ENCODE data around the gene MAPKAP1. TPM values are rescaled to one million over a fixed set of nuclear protein-coding genes. Genes with fewer than 3 reads are reported as not detected.

Gene MAPKAP1
- total RNA-seq, 2 experiments from 2014 or later: 66.2 to 78.8 TPM

DNA sequence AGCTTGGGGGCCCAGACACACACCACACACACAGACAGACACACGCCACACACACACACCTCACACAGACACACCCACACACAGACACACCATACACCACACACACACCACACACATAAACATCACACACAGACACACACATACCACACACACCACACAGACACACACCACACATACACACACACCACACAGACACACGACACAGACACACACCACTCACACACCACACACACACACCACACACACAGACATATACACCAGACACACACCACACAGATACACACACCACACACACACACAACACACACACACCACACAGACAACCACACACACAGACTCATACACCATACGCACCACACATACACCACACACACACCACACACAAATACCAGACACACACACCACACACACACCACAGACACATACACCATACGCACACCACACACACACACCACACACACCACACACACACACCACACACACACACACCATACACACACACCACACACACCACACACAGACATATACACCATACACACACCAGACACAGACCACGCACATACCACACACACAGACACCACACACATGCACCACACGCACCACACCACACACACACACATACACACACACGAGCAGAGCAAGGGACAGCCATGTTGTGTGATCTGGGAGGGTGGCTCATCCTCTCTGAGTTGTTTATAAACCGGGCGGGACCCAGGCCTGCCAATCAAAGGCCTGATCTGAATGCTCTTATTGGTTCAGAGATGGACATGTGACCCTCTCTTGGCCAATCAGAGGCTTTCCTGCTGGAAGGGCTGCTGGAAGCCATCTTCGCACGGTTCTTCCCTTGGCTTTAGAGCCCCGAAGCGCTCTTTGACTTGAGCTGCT is 297.1 kb downstream of the MAPKAP1 start:
- Histone ChIP-seq H3K36me3 (ENCODE audit: insufficient read depth, low read length) (no peaks in the 10 kb centered on the region), H3K9me3 (ENCODE audit: low read length) (no peaks in the 10 kb centered on the region), H3K9me2 (ENCODE audit: insufficient read depth, low read length) (no peaks in the 10 kb centered on the region), H3K4me2 (ENCODE audit: low read length) (peak overlapping the region; percentile 62), H3K4me3 (ENCODE audit: low read depth, low read length, poor library complexity, severe bottlenecking) (peak overlapping the region; percentile 74), H3K27ac (ENCODE audit: low read depth, low read length, poor library complexity, severe bottlenecking) (peak overlapping the region; percentile 53), H2AFZ (ENCODE audit: low read length) (peak overlapping the region; percentile 82; the same call in 1 of the 2 replicates), H3K4me1 (ENCODE audit: insufficient read depth, low read length, poor library complexity, severe bottlenecking) (peaks cover 21% of the 10 kb centered on the region), H3K79me2 (ENCODE audit: insufficient read depth, low read depth, low read length) (no peaks in the 10 kb centered on the region), H4K20me1 (ENCODE audit: insufficient read depth, low read length) (no peaks in the 10 kb centered on the region)
- POLR2A ChIA-PET: interaction anchor here (0.5 kb wide), 1 partner anchor 222 kb away, joined by 3 read pairs; no protein-coding TSS in a partner anchor
- CTCF ChIA-PET (ENCODE audit: unreplicated experiment): no interaction called here
- peak; percentile 94 for DNase-seq (ENCODE audit: low spot score)
- BruUV-seq (replicated peaks): no TSS peak
- TF ChIP-seq EZH2phosphoT487 (IDR thresholded peaks at IDR 0.05; ENCODE audit: borderline replicate concordance, low read depth, low read length): no peak
- TF ChIP-seq, protein P1, sequence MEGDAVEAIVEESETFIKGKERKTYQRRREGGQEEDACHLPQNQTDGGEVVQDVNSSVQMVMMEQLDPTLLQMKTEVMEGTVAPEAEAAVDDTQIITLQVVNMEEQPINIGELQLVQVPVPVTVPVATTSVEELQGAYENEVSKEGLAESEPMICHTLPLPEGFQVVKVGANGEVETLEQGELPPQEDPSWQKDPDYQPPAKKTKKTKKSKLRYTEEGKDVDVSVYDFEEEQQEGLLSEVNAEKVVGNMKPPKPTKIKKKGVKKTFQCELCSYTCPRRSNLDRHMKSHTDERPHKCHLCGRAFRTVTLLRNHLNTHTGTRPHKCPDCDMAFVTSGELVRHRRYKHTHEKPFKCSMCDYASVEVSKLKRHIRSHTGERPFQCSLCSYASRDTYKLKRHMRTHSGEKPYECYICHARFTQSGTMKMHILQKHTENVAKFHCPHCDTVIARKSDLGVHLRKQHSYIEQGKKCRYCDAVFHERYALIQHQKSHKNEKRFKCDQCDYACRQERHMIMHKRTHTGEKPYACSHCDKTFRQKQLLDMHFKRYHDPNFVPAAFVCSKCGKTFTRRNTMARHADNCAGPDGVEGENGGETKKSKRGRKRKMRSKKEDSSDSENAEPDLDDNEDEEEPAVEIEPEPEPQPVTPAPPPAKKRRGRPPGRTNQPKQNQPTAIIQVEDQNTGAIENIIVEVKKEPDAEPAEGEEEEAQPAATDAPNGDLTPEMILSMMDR (conservative IDR thresholded peaks at IDR 0.05; ENCODE audit: low read length): no peak
- intact Hi-C loops (cut with micrococcal nuclease; ENCODE audit: unreplicated experiment): loop anchor here (2.0 to 5.0 kb wide), 5 partner anchors 222 to 1082 kb away; partner anchors contain the start of gene PBX3

DNA sequence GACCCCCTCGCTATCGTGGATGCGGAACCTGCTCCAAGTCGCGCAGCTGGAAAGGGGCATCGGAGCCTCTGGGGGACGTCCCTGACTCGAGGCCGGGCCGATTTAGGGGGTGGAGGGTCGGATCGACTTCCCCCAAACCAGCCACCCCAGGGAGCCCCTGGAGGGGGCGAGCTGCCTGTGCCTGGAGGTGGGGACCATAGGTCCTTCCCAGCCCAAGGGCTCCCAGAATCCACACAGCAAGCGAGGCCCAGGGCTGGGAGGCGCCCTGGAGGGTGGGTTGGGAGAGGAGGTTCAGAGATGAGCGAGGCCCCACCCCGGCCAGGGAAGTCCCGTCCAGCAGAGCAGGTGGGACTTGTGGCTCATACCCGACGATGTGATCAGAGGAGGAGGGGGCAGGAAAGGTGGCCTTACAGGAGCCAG is 297.8 kb downstream of the MAPKAP1 start:
- H3K79me2 ChIP-seq (ENCODE audit: insufficient read depth, low read depth, low read length): no peaks in the 10 kb centered on the region
- H3K4me1 ChIP-seq (ENCODE audit: insufficient read depth, low read length, poor library complexity, severe bottlenecking): peaks cover 21% of the 10 kb centered on the region
- no peak overlapping the region for H3K4me2 ChIP-seq (ENCODE audit: low read length)
- no TSS peak for BruUV-seq (replicated peaks)
- H3K4me3 ChIP-seq (ENCODE audit: low read depth, low read length, poor library complexity, severe bottlenecking): no peak overlapping the region
- no peaks in the 10 kb centered on the region for H4K20me1 ChIP-seq (ENCODE audit: insufficient read depth, low read length)
- CTCF ChIA-PET (ENCODE audit: unreplicated experiment): no interaction called here
- H3K27ac ChIP-seq (ENCODE audit: low read depth, low read length, poor library complexity, severe bottlenecking): no peak overlapping the region
- H3K36me3 ChIP-seq (ENCODE audit: insufficient read depth, low read length): no peaks in the 10 kb centered on the region
- no peak overlapping the region; the same call in 1 of the 2 replicates for H2AFZ ChIP-seq (ENCODE audit: low read length)
- DNase-seq (ENCODE audit: low spot score): peak; percentile 33
- H3K9me3 ChIP-seq (ENCODE audit: low read length): no peaks in the 10 kb centered on the region
- intact Hi-C loops (cut with micrococcal nuclease; ENCODE audit: unreplicated experiment): loop anchor here (2.0 to 5.0 kb wide), 5 partner anchors 223 to 1083 kb away; partner anchors contain the start of gene PBX3
- TF ChIP-seq, protein P1 (conservative IDR thresholded peaks at IDR 0.05; ENCODE audit: low read length): no peak
- no peak for TF ChIP-seq EZH2phosphoT487 (IDR thresholded peaks at IDR 0.05; ENCODE audit: borderline replicate concordance, low read depth, low read length)
- no peaks in the 10 kb centered on the region for H3K9me2 ChIP-seq (ENCODE audit: insufficient read depth, low read length)
- POLR2A ChIA-PET: no interaction called here
